Chondrocyte (in vitro differentiated cells): ENCODE results near the gene SMARCC1. TPM values are rescaled to one million over a fixed set of nuclear protein-coding genes. Genes with fewer than 3 reads are reported as not detected.

Experiments
- DNase-seq: peaks from one replicate; pipeline ENCODE4 v3.0.0; 2021; ENCODE audit warnings: mixed read lengths, low spot score
- H3K27ac Mint-ChIP-seq: one replicate; pipeline ENCODE4 v1.8.0; 2021; ENCODE audit warnings: mild to moderate bottlenecking, moderate library complexity, mixed read lengths; ENCODE audit not compliant: unreplicated experiment
- H3K27me3 Mint-ChIP-seq: 2 replicates; pipeline ENCODE4 v1.8.0; 2021; ENCODE audit warnings: low read depth, mixed read lengths
- H3K36me3 Mint-ChIP-seq: 2 replicates; pipeline ENCODE4 v1.8.0; 2021; ENCODE audit warnings: low read depth, mixed read lengths
- H3K4me1 Mint-ChIP-seq: 2 replicates; pipeline ENCODE4 v1.8.0; 2021; ENCODE audit warnings: low read depth, mild to moderate bottlenecking, mixed read lengths
- H3K4me3 Mint-ChIP-seq: one replicate; pipeline ENCODE4 v1.8.0; 2021; ENCODE audit warnings: mild to moderate bottlenecking, moderate library complexity, mixed read lengths; ENCODE audit not compliant: unreplicated experiment
- H3K9me3 Mint-ChIP-seq: 2 replicates; pipeline ENCODE4 v1.8.0; 2021; ENCODE audit warnings: low read depth, mixed read lengths
- CTCF ChIP-seq: fragments of 200-600 bp; sonication (generic); IDR thresholded peaks from 2 replicates; pipeline ENCODE4 v1.5.0; 2021; ENCODE audit warnings: antibody characterized with exemption, mild to moderate bottlenecking, moderate library complexity
- total RNA-seq: library from RNA; stranded (reverse); gene quantifications from 3 replicates; pipeline ENCODE4 v1.2.1, GENCODE V29; 2021

SMARCC1 gene
- total RNA-seq, 1 donor from 2014 or later, result 83.5 TPM

DNA sequence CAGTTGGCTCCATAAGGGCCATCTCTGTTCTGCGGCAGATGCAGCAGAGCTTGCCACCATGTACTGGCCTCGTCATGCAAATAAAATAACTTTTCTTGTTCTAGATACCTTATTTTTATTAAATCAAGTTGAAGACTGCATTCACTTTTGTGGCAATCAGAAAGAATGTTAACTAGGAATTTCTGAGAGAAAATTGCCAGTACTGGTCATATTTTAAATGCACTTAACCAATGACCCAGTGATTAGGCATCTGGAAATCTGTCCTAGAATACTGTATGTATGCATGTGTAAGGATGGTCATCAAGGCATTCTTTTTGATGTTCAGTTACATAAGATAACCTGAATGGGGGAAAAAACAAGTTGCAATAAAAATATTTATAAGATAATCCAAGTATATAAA lies 168.8 kb downstream of the SMARCC1 start:
- TF ChIP-seq CTCF, result no peak
- H3K27ac Mint-ChIP-seq, result no peak overlapping the region
- H3K4me3 Mint-ChIP-seq, result no peak overlapping the region
- no peak for DNase-seq
- H3K27me3 Mint-ChIP-seq, result no peaks in the 10 kb centered on the region
- peaks cover 24% of the 10 kb centered on the region for H3K36me3 Mint-ChIP-seq
- H3K4me1 Mint-ChIP-seq, result peaks cover 38% of the 10 kb centered on the region
- no peaks in the 10 kb centered on the region for H3K9me3 Mint-ChIP-seq

DNA sequence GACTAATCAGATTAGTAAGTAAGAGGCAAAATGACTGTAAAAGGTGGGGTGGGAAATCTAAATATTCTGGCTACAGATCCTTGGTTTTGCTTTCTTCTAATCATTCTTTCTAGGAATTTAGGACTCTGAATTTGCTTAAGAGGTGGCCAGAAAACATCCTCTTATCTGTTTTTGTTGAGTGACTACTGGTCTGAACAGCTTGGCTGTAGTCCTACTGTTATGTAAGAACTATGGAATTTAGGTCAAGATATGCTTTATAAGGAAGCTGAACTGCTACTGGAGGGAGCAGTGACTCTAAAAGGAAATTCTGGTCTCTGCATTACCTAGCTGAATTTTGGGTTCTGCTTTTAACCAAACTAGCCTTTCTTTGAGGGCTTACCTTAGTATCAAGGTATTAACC lies 169.5 kb downstream of the SMARCC1 start:
- peaks cover 31% of the 10 kb centered on the region for H3K4me1 Mint-ChIP-seq
- peak overlapping the region; percentile 85 for H3K27ac Mint-ChIP-seq
- DNase-seq, result no peak
- peaks cover 24% of the 10 kb centered on the region for H3K36me3 Mint-ChIP-seq
- no peak for TF ChIP-seq CTCF
- no peaks in the 10 kb centered on the region for H3K27me3 Mint-ChIP-seq
- no peak overlapping the region for H3K4me3 Mint-ChIP-seq
- no peaks in the 10 kb centered on the region for H3K9me3 Mint-ChIP-seq

GRCh38 chr3:47611576-47611975 lies 170.1 kb downstream of the SMARCC1 start:
- Mint-ChIP-seq H3K4me3 (no peak overlapping the region), H3K4me1 (peaks cover 28% of the 10 kb centered on the region), H3K9me3 (no peaks in the 10 kb centered on the region), H3K27me3 (no peaks in the 10 kb centered on the region), H3K36me3 (peaks cover 24% of the 10 kb centered on the region), H3K27ac (peak overlapping the region; percentile 85)
- TF ChIP-seq CTCF, result no peak
- DNase-seq, result no peak

- Mint-ChIP-seq H3K9me3 (no peaks in the 10 kb centered on the region), H3K27me3 (no peaks in the 10 kb centered on the region), H3K27ac (peak overlapping the region; percentile 23), H3K36me3 (peaks cover 24% of the 10 kb centered on the region), H3K4me1 (peaks cover 36% of the 10 kb centered on the region), H3K4me3 (no peak overlapping the region)
- TF ChIP-seq CTCF, result no peak
- no peak for DNase-seq
These were observed 171.1 kb downstream of the SMARCC1 start for GRCh38 chr3:47610583-47610982.

DNA sequence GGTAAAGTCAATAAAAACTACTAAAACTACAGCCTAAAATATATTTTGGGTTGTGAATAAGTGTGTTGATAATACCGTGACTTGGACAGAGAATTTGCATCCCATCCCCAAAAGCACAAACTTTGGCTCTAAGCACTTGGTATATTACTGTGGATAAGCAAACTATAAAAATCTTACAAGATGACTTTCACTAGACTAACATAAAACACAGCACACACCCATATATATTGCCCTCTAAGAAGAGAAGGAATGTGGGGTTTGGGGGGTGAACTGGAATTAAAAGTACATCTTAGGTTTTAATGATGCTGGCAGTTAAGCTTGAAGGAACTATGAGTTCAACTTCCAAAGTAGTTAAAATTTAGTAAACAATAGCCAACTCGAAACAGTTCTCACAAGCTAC lies 174.4 kb downstream of the SMARCC1 start:
- Mint-ChIP-seq H3K27ac (no peak overlapping the region), H3K27me3 (no peaks in the 10 kb centered on the region), H3K4me3 (no peak overlapping the region), H3K36me3 (peaks cover 32% of the 10 kb centered on the region), H3K4me1 (peaks cover 34% of the 10 kb centered on the region), H3K9me3 (no peaks in the 10 kb centered on the region)
- TF ChIP-seq CTCF, result no peak
- DNase-seq, result no peak
